ENCODE measurements around the gene PEF1.

GRCh38 chr1:31583082-31583994, 61.3 kb downstream of the PEF1 start:
- TF ChIP-seq EZH2 (IDR thresholded peaks at IDR 0.05; ENCODE audit: borderline replicate concordance, insufficient read depth, low read depth, low read length, poor library complexity, severe bottlenecking) (no peak), CTCF (IDR thresholded peaks at IDR 0.05) (no peak)
